ENCODE results near the gene KIF1A. TPM values are rescaled to one million over a fixed set of nuclear protein-coding genes. Genes with fewer than 3 reads are reported as not detected.

The KIF1A gene
- total RNA-seq, 4 donors from 2014 or later = 1.7 to 4.1 (median 3.4) TPM

DNA sequence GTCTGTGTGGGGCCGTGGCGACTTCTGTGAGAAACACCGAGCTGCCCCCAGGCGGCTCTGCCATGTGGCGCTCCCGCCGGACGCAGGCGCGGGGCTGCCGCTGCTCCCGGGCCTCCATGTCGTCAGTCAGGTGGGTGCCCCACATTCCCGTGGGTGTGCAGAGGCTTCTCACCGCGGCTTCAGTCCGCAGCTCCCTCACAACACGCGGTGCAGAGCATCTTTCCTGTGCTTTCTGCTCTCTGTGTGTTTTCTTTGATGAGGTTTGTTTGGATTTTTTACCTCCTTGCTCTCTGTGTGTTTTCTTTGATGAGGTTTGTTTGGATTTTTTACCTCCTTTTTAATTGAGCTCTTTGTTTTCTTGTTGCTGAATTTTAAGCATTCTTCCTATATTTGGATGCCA is 115.4 kb downstream of the KIF1A start:
- Histone ChIP-seq H3K4me3 (no peak overlapping the region), H3K27me3 (peaks cover 0 to 68% (median 2%) of the 10 kb centered on the region in 4 donors), H3K27ac (replicated peaks in 1 of 4) (no peak overlapping the region), H3K36me3 (no peaks in the 10 kb centered on the region), H3K4me1 (no peaks in the 10 kb centered on the region), H3K9me3 (no peaks in the 10 kb centered on the region)
- DNase-seq (ENCODE audit: extremely low spot score) = no peak
- intact Hi-C loops (cut with DNase I) = loop anchor here (10.0 kb wide), 1 partner anchor 190 kb away; no protein-coding TSS in a partner anchor
- TF ChIP-seq POLR2A (IDR thresholded peaks at IDR 0.05; ENCODE audit: low read depth) (no peak), EP300 (IDR thresholded peaks at IDR 0.05) (no peak), POLR2AphosphoS5 (IDR thresholded peaks at IDR 0.05) (no peak)
- TF ChIP-seq, protein P1, sequence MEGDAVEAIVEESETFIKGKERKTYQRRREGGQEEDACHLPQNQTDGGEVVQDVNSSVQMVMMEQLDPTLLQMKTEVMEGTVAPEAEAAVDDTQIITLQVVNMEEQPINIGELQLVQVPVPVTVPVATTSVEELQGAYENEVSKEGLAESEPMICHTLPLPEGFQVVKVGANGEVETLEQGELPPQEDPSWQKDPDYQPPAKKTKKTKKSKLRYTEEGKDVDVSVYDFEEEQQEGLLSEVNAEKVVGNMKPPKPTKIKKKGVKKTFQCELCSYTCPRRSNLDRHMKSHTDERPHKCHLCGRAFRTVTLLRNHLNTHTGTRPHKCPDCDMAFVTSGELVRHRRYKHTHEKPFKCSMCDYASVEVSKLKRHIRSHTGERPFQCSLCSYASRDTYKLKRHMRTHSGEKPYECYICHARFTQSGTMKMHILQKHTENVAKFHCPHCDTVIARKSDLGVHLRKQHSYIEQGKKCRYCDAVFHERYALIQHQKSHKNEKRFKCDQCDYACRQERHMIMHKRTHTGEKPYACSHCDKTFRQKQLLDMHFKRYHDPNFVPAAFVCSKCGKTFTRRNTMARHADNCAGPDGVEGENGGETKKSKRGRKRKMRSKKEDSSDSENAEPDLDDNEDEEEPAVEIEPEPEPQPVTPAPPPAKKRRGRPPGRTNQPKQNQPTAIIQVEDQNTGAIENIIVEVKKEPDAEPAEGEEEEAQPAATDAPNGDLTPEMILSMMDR (IDR thresholded peaks at IDR 0.05) = no peak
- 72% methylated on average over 19 of the region's 19 CpGs for WGBS

DNA sequence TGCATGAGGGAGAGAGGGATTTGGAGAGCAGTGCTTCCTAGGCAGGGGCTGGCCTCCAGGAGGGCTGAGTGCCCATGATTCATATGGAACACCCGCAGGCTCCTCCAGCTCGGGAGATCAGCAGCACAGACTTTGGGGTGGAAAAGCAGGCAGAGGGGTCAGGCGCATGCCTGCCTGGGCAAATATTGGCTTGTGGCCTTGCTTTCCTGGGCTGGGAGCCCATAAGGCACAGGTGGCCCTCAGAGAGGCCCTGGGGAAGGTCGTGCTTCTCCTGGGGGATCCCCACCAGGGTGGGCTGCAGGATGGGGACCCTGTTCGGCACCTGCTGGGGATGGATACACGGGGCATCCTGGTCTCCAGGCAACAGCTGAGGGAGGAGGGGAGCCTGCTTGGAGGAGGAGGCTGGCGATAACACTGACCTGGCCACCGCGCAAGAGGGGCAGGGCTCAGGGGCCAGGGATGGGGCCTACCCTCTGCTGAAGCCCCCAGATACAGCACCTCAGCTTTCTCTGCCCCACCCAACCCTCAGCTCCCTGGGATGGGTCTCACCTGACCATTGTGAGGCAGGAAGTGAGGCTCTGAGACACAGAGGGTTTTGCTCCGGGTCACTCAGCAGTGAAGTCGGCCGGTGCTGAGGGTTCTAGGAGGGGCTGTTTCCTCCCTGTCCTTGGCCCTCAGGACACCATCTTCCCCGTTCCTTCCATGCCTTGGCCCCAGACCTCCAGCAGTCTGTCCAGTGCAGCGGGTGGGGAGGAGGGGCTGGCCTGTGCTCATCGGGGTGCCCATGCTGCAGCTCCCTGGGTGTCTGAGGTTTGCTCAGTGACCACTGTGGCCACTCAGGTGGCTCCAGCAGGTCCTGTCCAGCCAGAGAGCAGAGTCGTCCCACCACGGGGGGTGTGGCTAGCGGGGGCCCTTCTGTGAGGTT is 116.3 kb downstream of the KIF1A start:
- Histone ChIP-seq H3K27me3 (peaks cover 0 to 65% (median 2%) of the 10 kb centered on the region in 4 donors), H3K4me3 (no peak overlapping the region), H3K36me3 (no peaks in the 10 kb centered on the region), H3K27ac (replicated peaks in 1 of 4) (no peak overlapping the region), H3K4me1 (no peaks in the 10 kb centered on the region), H3K9me3 (no peaks in the 10 kb centered on the region)
- intact Hi-C loops (cut with DNase I) = loop anchor here (10.0 kb wide), 1 partner anchor 189 kb away; no protein-coding TSS in a partner anchor
- TF ChIP-seq, protein P1 (IDR thresholded peaks at IDR 0.05) = no peak
- no peak for TF ChIP-seq EP300 (IDR thresholded peaks at IDR 0.05)
- no peak for DNase-seq (ENCODE audit: extremely low spot score)
- WGBS = 69% methylated on average over 9 of the region's 18 CpGs

DNA sequence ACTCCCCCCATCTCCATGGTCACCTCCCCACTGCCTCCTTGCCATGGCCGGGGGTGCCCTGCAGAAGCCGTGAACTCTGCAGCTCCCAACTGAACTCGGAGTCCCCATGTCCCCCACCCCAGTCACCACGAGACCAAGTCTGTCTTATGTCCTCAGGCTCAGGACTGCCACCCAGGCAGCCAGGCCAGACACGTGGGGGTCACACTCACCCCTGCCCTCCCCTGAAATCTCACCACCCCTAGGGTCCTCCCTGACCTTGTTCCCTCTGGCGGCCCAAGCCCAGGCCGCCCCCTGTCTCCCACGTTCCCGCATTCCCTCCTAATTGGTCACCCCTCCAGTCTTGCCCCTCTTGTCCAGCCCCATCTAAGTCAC is 117.4 kb downstream of the KIF1A start:
- no peak for DNase-seq (ENCODE audit: extremely low spot score)
- whole genome bisulfite sequencing = 86% methylated on average over 9 of the region's 9 CpGs
- Histone ChIP-seq H3K27me3 (peaks cover 0 to 62% (median 2%) of the 10 kb centered on the region in 4 donors), H3K9me3 (no peaks in the 10 kb centered on the region), H3K36me3 (no peaks in the 10 kb centered on the region), H3K4me1 (no peaks in the 10 kb centered on the region), H3K27ac (replicated peaks in 1 of 4) (no peak overlapping the region), H3K4me3 (no peak overlapping the region)
- no peak for TF ChIP-seq POLR2AphosphoS5 (IDR thresholded peaks at IDR 0.05)
- no peak for TF ChIP-seq EP300 (IDR thresholded peaks at IDR 0.05)
- no peak for TF ChIP-seq POLR2A (IDR thresholded peaks at IDR 0.05; ENCODE audit: low read depth)
- TF ChIP-seq, protein P1 (IDR thresholded peaks at IDR 0.05) = no peak
- intact Hi-C loops (cut with DNase I) = loop anchor here (10.0 kb wide), 1 partner anchor 188 kb away; no protein-coding TSS in a partner anchor

DNA sequence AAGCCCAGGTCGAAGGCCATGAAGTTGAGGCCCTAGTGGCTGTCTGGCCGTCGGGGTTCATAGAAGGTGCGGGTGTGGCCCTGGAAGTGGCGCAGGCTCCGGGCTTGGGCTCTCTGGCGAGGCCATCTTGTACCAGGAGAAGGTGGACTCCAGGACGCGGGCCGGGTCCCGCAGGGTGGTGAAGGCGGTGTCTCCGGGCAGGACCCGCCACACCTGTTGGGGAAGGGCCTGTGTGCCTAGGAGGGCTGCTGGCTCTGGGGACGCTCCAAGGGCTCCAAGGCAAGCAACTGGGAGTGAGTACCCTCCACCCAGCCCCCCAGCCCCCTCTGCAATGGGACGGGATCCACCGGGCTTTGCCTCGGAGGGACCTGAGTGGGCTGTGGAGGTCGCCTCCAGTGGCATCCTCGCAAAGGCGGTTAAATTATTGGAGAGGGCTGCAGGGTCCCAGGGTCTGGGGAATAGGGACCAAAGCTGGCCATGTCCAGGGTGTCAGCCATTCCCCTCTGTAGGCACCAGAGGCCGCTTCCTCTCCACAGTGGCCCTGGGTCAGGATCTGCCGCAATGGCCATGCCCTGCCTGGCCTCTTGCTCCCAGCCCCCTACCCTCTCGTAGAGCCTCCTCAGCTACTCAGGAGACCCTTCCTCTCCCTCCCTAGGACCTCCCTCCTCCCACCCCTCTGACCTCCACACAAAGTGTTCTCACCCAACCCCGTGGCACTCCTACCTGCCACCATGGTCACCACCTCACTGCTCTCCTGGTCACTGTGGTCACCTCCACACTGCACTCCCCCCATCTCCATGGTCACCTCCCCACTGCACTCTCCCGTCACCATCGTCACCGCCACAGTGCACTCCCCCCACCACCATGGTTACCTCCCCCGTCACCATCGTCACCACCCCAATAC is 118.0 kb downstream of the KIF1A start:
- no peak overlapping the region for H3K4me3 ChIP-seq
- no peaks in the 10 kb centered on the region for H3K4me1 ChIP-seq
- H3K27me3 ChIP-seq = peaks cover 0 to 56% (median 2%) of the 10 kb centered on the region in 4 donors
- intact Hi-C loops (cut with DNase I) = loop anchor here (10.0 kb wide), 1 partner anchor 187 kb away; no protein-coding TSS in a partner anchor
- H3K27ac ChIP-seq (replicated peaks in 1 of 4) = no peak overlapping the region
- WGBS = 89% methylated on average over 28 of the region's 30 CpGs
- H3K9me3 ChIP-seq = no peaks in the 10 kb centered on the region
- DNase-seq (ENCODE audit: extremely low spot score) = no peak
- no peaks in the 10 kb centered on the region for H3K36me3 ChIP-seq
- TF ChIP-seq EP300 (IDR thresholded peaks at IDR 0.05) (no peak), POLR2A (IDR thresholded peaks at IDR 0.05; ENCODE audit: low read depth) (no peak), POLR2AphosphoS5 (IDR thresholded peaks at IDR 0.05) (no peak)
- TF ChIP-seq, protein P1 (IDR thresholded peaks at IDR 0.05) = no peak
